GM21619 (cell line): ENCODE data around the gene UCN.
"Not testable (repeated sequence)": the region's sequence is repeated elsewhere in the genome, so short reads cannot be mapped to it uniquely, and the experiment has no call there.

ENCODE experiments used
- ATAC-seq: cut with Tn5 transposase; IDR thresholded peaks from one replicate; pipeline ENCODE4 v1.9.1; 2021; ENCODE audit not compliant: unreplicated experiment

The UCN gene

GRCh38 chr2:27315122-27315521, 6.9 kb upstream of the UCN start:
- ATAC-seq, result no peak

GRCh38 chr2:27314709-27315108, 6.5 kb upstream of the UCN start:
- ATAC-seq, result no peak

GRCh38 chr2:27313882-27314645, 5.8 kb upstream of the UCN start:
- no peak for ATAC-seq

GRCh38 chr2:27312152-27312551, 3.9 kb upstream of the UCN start:
- no peak for ATAC-seq

- no peak for ATAC-seq
Measured at GRCh38 chr2:27309651-27310050, 1.4 kb upstream of the UCN start.

- ATAC-seq, result no peak
Measured at GRCh38 chr2:27307545-27308358, 493 bp downstream of the UCN start.

GRCh38 chr2:27307287-27307544, 1.0 kb downstream of the UCN start:
- no peak for ATAC-seq

- no peak for ATAC-seq
Measured at GRCh38 chr2:27306573-27307286, 1.5 kb downstream of the UCN start.

GRCh38 chr2:27306136-27306535, 2.1 kb downstream of the UCN start:
- no peak for ATAC-seq

- ATAC-seq, result no peak
Measured at GRCh38 chr2:27305516-27305915, 2.7 kb downstream of the UCN start.

- no peak for ATAC-seq
Measured at GRCh38 chr2:27304488-27305240, 3.6 kb downstream of the UCN start.

- ATAC-seq, result peak; percentile 56
Measured at GRCh38 chr2:27303093-27304025, 4.9 kb downstream of the UCN start.

GRCh38 chr2:27300606-27301005, 7.6 kb downstream of the UCN start:
- not testable (repeated sequence) for ATAC-seq

- no peak for ATAC-seq
Measured at GRCh38 chr2:27298391-27299080, 9.7 kb downstream of the UCN start.

- no peak for ATAC-seq
Measured at GRCh38 chr2:27297195-27297594, 11.1 kb downstream of the UCN start.

GRCh38 chr2:27296481-27296880, 11.8 kb downstream of the UCN start:
- no peak for ATAC-seq

- no peak for ATAC-seq
Measured at GRCh38 chr2:27294928-27295327, 13.3 kb downstream of the UCN start.

- ATAC-seq, result no peak
Measured at GRCh38 chr2:27291865-27292264, 16.4 kb downstream of the UCN start.

- no peak for ATAC-seq
Measured at GRCh38 chr2:27290549-27290948, 17.7 kb downstream of the UCN start.

- ATAC-seq, result no peak
Measured at GRCh38 chr2:27288610-27289009, 19.6 kb downstream of the UCN start.
